Measurements from ENCODE around the gene MRS2.
"Not testable (repeated sequence)": the region's sequence is repeated elsewhere in the genome, so short reads cannot be mapped to it uniquely, and the experiment has no call there.

Gene MRS2

DNA sequence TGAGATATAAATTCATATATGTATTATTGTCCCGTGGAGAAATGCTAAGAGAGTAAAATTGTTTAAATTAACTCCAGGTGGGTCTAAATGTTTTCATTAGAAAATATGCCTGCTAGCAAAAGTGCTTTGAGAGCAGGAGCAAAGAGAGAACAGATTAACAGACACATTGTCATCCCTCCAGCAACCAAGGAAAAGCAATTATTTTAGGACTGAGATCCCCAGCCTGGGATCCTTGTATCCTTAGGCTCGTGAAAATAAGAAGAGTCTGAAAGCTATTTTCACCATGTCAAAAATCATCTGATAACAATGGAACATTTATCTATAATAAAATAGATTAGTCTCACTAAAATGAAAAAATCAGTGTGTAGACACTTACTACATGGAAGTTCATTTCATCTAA, 11.5 kb upstream of the MRS2 start:
- no peak for DNase-seq

DNA sequence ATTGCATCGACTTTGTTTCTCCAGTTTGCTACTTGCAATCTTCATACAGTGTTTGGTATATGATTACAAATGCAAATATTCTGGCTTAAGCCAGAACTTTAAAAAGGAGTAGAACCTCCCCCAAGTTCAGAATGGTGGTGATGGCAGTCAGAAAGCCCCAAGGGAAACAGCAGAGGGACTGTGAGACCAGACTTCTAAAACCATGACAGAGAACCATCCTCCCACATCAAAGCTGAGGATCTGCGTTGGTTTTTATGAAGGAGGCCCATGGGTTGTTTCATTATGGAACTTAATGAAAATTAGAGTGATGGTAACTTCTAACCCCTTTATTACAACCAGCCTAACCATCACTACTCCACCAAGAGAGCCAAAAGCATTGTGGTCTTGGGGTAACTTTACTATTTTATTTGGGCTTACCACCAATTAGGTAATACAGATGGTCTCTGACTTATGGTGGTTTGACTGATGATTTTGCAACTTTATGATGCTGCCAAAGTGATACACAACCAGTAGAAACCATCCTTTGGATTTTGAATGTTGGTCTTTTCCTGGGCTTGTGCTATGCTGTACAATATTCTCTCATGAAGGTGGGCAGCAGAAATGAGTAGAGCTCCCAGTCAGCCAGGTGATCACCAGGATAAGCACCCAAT, 10.9 kb upstream of the MRS2 start:
- no peak for DNase-seq

DNA sequence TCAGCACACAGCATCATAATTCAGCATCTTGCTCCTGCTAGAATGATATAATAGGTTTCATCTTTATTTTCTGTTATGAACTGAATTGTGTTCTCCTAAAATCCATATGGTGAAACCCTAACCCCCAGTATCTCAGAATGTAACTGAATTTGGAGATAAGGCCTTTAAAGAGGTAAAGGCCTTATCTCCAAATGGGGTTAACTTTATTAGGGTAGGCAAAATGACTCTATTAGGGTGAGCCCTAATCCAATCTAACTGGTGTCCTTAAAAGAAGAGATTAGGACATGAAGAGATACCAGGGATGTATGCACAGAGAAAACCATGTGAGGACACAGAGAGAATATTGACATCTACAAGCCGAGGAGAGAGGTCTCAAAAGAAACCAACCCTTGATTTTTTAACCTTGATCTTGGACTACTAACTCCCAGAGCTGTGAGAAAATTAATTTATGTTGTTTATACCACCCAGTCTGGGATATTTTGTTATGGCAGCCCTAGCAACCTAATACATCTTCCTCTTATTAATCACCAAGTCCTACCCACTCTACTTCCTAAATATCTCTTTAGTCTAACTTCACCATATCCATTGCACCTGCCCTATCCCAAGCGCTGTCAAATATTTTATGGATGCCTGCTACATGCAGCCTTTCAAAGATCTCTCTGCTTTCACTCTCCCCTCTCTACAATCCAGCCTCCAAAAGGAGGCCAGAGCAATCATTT, 8.5 kb upstream of the MRS2 start:
- DNase-seq = no peak

DNA sequence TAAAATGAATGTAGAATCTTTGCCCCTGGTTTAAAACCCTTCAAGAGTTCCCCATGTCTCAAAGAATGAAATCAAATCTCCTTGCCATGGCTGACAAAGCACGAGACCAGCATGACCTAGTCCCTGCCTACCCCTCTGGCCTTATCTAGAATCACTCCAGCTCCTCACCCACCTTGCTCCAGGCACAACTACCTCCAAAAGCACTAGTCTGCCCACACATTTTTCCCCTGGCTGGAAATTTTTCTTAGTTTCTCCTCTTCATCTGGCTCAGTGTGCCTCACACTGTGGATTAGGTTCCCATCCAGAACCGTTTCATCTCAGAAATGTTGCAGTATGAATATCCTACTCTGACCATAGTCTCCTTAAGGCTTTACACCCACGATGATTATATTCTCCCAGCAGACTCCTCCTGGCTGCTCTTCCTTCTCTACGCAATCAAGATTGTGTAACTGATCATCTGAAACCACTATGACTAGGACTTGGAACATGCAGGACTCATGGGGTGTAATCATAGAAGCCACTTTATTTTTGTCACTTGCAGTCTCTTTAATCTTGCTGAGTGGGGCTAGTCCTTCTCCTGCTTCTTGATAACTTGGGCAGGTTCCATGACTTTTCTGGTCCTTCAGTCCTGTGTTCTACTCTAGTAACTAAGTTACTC, 7.8 kb upstream of the MRS2 start:
- DNase-seq = no peak

DNA sequence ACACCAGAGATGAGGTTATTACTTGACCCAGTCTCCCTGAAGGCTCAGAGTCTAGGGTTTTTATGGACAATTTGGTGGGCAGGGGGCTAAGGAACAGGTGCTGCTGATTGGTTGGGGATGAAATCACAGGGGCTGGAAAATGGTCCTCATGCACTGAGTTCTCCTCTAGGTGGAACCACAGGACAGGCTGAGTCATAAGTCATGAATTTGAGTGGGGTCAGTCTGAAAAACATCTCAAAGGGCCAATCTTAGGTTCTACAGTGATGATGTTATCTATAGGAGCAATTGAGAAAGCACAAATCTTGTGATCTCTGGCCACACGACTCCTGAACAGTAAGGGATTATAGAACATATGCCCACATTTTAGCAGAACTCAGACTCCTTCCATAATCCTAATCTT, 5.9 kb upstream of the MRS2 start:
- no peak for DNase-seq

DNA sequence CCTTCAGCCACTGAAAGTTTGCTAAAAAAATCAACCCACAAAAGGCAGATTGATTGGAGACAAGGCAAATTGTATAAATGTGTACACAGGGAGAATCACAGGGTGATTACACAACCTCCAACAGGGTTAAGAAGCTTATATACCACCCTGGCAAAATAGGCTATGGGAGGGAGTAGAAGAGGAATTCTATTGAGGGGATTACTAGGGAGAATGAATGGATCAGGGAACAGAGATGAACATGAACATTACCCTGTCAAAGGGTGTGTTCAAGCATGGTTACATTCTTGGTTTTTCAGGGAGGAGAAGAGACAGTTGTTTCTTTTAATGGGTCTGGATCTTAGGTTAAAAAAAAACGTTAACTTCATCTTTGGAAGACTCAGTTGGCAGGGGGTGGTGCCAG, 5.1 kb upstream of the MRS2 start:
- DNase-seq = no peak

DNA sequence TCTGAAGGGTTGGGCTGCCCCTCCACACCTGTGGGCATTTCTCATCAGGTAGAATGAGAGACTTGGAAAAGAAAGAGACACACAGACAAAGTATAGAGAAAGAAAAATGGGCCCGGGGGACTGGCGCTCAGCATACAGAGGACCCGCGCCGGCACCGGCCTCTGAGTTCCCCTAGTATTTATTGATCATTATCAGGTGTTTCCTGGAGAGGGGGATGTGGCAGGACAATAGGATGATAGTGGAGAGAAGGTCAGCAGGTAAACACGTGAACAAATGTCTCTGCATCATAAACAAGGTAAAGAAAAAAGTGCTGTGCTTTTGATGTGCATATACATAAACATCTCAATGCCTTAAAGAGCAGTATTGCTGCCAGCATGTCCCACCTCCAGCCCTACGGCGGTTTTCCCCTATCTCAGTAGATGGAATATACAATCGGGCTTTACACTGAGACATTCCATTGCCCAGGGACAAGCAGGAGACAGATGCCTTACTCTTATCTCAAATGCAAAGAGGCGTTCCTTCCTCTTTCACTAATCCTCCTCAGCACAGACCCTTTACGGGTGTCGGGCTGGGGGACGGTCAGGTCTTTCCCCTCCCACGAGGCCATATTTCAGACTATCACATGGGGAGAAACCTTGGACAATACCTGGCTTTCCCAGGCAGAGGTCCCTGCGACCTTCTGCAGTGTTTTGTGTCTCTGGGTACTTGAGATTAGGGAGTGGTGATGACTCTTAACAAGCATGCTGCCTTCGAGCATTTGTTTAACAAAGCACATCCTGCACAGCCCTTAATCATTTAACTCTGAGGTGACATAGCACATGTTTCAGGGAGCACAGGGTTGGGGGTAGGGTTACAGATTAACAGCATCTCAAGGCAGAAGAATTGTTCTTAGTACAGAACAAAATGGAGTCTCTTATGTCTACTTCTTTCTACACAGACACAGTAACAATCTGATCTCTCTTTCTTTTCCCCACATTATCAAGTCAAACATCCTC, 2.4 kb upstream of the MRS2 start:
- not testable (repeated sequence) for DNase-seq

DNA sequence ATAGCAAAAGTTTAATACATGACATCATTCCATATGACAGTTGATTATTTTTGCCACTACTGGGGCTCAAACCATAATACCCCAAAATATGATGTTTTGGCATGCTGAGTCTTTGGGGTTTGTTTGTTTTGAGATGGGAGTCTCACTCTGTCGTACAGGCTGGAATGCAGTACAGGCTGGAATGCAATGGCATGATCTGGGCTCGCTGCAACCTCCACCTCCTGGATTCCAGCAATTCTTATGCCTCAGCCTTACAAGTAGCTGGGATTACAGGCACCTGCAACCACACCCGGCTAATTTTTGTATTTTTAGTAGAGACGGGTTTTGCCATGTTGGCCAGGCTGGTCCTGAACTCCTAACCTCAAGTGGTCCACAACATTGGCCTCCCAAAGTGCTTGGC, 1.3 kb upstream of the MRS2 start:
- no peak for DNase-seq

DNA sequence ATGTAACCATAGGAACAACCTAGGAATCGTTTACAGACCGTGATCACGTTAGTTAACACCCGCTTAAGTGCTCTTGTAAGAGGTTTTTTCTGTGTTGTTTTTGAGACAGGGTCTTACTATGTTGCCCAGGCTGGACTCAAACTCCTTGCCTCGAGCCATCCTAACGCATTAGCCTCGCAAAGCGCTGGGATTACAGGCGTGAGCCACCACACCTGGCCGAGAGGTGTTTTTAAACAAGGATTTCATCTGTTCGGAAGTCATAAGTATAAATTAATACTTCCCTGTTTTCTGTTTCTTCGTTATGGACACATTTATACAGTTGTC, 727 bp downstream of the MRS2 start:
- DNase-seq = no peak

DNA sequence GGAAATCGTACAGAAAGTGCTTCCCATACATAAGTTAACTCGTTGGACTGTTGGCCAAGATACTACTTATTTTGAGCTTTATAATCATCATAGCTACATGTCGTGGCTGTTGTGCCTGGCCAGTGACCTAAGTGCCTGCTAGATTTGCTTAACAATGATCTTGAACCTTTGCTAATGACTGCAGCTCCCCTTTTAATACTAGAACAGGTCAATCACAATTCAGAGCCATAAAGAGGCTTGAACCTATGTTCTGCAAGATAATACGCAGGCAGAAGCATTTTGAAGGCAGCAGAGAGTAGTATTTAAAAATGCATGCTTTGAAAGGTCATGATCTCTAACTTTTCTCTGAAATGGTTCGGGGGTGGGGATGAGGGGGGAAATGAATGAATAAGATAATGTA, 2.5 kb downstream of the MRS2 start:
- no peak for DNase-seq

DNA sequence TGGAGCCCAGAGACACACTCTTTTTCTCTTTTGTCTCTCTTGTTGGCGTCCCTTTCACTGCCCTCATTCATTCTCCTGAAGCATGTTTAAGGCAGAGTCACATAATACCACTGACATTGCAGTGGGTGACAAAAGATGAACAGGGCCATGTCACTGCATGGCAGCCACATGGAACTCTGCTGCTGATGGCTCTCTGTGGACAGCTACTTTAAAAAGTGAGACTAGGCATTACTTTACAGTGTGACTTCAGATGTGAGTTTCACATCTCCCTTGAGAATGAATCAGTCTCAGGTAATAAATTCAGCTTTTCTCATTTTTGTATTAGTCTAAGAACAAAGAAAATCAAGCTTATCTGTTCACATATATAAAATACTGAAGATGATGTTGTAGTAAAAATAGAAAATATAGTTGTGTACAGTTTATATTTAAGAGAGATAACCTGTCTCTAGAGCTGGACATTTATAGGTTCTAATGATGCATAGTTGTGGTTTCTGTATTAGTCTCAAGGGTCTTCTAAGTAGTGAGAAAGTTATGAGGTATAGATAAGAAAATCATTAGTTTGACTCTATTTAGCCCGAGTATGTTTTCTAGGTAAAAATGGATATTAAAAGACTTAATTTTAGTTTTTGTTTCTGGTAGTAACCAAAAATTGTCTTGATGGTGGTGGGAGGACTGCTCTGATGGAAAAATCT, 6.1 kb downstream of the MRS2 start:
- DNase-seq = no peak

DNA sequence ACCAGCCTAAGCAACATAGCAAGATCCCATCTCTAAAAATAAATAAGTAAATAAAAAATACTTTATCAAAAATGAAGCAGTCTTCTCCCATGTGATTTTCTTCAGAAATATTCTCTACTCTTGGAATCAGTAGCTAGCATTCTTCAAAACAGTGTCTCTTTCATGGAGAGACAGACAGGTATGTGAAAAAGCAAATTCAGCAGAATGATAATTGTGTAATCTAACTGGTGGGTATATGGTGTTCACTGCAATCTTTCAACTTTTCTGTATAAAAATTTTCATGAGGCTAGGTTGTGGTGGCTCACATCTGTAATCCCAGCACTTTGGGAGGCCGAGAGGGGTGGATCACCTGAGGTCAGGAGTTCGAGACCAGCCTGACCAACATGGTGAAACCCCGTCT, 7.9 kb downstream of the MRS2 start:
- DNase-seq = no peak

DNA sequence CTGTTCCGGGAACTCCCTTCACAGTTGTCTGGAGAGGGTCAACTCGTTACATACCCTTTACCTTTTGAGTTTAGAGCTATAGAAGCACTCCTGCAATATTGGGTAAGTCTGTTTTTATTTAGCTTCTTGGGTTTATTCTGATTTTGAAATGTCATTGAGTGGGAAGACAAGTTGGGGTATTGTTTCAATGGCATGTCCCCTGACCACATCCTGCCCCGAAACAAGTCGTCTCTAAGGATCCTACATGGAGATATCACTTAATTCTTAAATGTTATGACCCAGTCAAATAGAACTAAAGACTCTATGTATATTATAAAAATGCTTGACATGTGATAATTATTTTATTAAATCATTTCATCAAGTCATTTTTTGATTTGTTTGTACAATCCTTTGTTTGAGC, 9.6 kb downstream of the MRS2 start:
- no peak for DNase-seq

DNA sequence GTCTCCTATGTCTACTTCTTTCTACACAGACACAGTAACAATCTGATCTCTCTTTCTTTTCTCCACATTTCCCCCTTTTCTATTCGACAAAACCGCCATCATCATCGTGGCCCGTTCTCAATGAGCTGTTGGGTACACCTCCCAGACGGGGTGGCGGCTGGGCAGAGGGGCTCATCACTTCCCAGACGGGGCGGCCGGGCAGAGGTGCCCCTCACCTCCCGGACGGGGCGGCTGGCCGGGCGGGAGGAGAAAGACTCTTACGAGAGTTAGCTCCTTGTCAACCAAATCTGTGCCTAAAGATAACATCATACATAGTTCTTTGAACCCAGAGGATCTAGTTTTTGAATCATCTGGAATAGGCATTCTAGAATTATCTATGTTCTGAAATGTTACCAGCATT, 11.8 kb downstream of the MRS2 start:
- not testable (repeated sequence) for DNase-seq

DNA sequence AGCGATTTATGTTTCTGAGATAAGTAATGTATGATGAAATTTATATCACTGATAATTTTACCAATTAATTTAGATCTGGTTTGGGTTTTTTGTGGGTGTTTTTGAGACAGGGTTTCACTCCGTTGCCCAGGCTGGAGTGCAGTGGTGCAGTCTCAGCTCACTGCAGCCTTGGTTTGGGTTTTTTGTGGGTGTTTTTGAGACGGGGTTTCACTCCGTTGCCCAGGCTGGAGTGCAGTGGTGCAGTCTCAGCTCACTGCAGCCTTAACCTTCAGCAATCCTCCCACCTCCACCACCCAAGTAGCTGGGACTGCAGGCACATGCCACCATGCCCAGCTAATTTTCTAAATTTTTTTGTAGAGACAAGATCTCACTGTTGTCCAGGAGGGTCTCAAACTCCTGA, 13.0 kb downstream of the MRS2 start:
- no peak for DNase-seq

DNA sequence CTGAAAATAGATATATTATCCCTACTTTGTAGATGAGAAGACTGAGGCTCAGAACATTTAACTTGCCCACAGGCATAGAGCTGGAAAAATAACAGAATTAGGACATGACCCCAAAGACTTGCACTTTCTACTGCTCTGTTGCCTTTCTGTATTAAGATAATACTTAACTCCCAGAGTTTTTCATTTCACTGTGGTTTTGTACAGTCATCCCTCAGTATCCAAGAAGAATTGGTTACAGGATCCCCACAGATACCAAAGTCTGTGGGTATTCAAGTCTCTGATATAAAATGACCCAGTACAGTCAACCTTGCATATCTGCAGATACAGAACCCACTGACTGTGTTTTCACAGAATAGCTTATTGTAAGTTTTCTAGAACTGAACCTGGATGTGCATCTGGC, 16.8 kb downstream of the MRS2 start:
- DNase-seq = no peak

DNA sequence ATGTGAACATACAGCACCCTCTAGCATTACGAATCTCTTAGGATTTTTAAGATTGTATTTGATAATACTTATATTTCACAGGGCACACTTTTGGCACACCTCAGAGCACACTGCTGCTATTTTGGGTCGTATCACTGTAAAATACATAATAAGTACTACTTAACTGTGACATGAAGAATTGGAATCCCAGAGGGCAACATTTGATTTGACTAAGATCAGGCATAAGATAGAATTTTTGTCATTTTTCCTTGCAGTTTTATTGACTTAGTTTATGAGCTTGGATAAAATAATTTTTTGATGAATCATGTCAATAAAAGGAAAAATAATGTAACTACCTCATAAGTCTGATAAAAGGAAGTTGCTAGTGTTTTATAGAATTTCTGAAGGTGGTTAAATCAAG, 22.4 kb downstream of the MRS2 start:
- no peak for DNase-seq

DNA sequence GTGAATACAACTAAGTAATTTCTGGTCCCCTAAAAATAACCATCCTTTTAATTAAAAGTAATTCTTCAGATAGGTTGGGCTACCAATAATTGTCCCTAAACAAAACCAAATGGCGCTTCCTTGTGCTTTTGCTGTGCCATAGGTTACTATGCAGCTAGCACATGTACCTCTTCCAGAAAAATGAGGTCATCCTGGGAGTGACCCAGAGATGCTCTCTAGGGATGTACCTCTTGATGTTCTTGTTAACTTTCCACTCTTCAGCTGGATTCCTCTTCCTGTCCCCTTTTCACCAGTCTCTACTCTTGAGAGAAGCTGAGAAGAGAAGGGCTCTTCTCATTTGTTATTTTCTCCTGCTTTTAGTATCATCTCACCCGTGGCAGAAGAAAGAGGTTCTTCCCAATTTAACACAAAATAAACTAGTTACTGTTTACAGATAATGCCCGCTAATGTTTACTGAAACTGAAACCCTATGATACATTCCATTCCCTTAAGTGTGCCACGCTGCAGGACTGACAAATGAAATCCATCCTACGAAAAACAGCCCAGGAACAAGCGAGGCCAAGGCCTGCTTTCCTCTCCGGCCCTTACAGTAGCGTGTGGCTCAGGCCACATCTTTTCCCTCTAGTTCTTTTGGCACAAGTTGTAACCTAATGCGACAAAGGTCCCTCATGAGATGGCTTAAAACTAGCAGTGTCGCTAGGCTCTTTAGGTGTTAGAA, 24.2 kb downstream of the MRS2 start:
- no peak for DNase-seq

DNA sequence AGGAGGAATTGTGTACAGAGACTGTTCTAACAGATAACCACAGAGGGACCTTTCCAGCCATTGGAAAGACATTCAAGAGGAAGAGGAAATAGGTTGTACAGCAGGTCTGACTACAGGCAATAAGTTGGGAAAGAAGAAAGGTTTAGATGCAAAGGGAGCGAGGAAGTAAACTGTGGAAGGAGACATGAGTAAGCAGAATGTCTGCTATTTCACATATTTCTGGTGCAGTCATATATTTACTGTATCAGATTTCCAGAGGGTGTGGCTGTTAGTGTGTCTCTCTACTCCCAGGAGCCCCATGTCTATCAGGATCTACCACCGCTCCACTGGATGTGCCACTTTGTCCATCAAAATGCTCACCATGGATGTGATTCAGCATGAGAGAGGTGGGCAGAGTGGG, 25.9 kb downstream of the MRS2 start:
- no peak for DNase-seq

DNA sequence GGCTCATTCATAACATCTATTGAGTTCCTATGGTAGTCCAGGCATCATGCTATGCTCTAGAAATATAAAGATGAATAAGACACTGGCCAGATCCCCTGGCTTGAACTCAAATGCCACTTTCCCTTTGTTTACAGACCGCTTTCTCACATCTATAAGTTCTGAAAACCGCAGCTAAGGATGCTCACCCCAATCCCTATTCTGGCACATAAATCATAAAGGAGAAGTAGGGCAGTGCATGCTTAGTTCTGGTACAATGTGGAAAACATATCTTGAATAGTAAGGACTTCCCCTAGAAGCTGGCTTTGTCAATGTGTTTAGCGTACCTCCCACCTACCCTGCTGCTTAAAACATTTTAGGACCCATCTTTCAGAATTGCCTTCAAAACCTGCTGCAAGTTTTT, 26.4 kb downstream of the MRS2 start:
- no peak for DNase-seq

DNA sequence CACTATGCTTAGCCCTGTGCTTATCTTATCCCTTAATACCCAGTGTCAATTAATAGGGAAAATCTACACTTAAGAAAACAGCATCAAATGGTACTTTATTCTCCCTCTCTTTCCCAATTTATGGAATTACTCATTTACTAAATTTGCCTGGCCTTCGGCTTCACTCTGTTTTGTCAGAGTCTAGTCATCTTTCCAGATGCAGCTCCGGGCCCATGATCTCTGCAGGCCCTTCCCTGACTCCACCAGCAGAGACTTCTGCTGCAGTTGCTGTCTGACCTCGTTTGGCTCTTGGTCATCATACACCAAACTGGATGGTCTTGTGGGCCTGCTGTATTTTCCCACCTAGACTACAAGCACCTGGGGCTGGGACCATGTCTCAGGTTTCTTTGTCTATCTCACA, 27.4 kb downstream of the MRS2 start:
- no peak for DNase-seq

DNA sequence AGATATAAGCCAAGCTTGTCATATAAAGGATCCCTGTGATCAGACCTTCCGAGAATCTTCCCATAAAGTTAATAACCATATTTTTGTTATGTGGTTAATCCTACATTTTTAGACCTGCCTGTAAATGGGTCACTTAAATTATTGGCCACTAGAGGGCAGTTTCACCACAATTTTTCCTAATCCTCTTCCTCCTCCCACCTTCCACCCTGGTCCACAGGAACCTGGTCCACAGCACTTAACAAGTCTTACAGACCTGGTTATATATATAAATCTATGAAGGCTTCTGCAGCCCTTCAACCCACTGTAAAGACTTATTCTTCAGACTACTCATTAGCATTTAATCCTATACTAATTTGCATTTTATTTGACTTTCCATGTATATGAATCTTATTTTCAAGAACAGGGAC, 28.3 kb downstream of the MRS2 start:
- no peak for DNase-seq

All from NCI-H2081 treated with DMSO at 0.1 percent for 48 hours (cell line).